ENCODE measurements around the gene PIAS2. TPM values are rescaled to one million over a fixed set of nuclear protein-coding genes. Genes with fewer than 3 reads are reported as not detected.
"Not testable (repeated sequence)": the region's sequence is repeated elsewhere in the genome, so short reads cannot be mapped to it uniquely, and the experiment has no call there.

The PIAS2 gene
- polyA plus RNA-seq, 2 donors = 2.3 to 3.8 TPM

GRCh38 chr18:46843372-46843771 is 73.9 kb downstream of the PIAS2 start:
- WGBS, 2 donors = 94 to 98% methylated on average over 1 of the region's 1 CpG
- Histone ChIP-seq H3K4me3 (ENCODE audit: low read depth in 1 of 2, low read length in 2 of 2) (no peak overlapping the region), H3K27me3 (ENCODE audit: control insufficient read depth in 1 of 2, insufficient read depth in 2 of 2, low read length in 2 of 2) (no peaks in the 10 kb centered on the region), H3K27ac (ENCODE audit: low read depth in 2 of 2, low read length in 1 of 2) (no peak overlapping the region), H3K4me1 (ENCODE audit: control insufficient read depth in 2 of 2, insufficient read depth in 2 of 2, low read length in 1 of 2) (no peaks in the 10 kb centered on the region), H3K9me3 (ENCODE audit: control insufficient read depth in 2 of 2, insufficient read depth in 1 of 2, low read depth in 1 of 2, low read length in 1 of 2) (no peaks in the 10 kb centered on the region), H3K36me3 (ENCODE audit: control insufficient read depth in 2 of 2, insufficient read depth in 2 of 2, low read length in 1 of 2) (no peaks in the 10 kb centered on the region)

- no peaks in the 10 kb centered on the region for H3K9me3 ChIP-seq (ENCODE audit: control insufficient read depth in 2 of 2, insufficient read depth in 1 of 2, low read depth in 1 of 2, low read length in 1 of 2)
- no peaks in the 10 kb centered on the region for H3K27me3 ChIP-seq (ENCODE audit: control insufficient read depth in 1 of 2, insufficient read depth in 2 of 2, low read length in 2 of 2)
- H3K4me1 ChIP-seq (ENCODE audit: control insufficient read depth in 2 of 2, insufficient read depth in 2 of 2, low read length in 1 of 2) = no peaks in the 10 kb centered on the region
- H3K36me3 ChIP-seq (ENCODE audit: control insufficient read depth in 2 of 2, insufficient read depth in 2 of 2, low read length in 1 of 2) = no peaks in the 10 kb centered on the region
- WGBS, 2 donors = 74 to 83% methylated on average over 5 of the region's 5 CpGs
- H3K4me3 ChIP-seq (ENCODE audit: low read depth in 1 of 2, low read length in 2 of 2) = no peak overlapping the region
- no peak overlapping the region for H3K27ac ChIP-seq (ENCODE audit: low read depth in 2 of 2, low read length in 1 of 2)
Measured at GRCh38 chr18:46842583-46842982, 74.7 kb downstream of the PIAS2 start.

- 98 to 100% methylated on average over 1 of the region's 1 CpG for WGBS, 2 donors
- Histone ChIP-seq H3K4me1 (ENCODE audit: control insufficient read depth in 2 of 2, insufficient read depth in 2 of 2, low read length in 1 of 2) (no peaks in the 10 kb centered on the region), H3K36me3 (ENCODE audit: control insufficient read depth in 2 of 2, insufficient read depth in 2 of 2, low read length in 1 of 2) (no peaks in the 10 kb centered on the region), H3K9me3 (ENCODE audit: control insufficient read depth in 2 of 2, insufficient read depth in 1 of 2, low read depth in 1 of 2, low read length in 1 of 2) (no peaks in the 10 kb centered on the region), H3K27me3 (ENCODE audit: control insufficient read depth in 1 of 2, insufficient read depth in 2 of 2, low read length in 2 of 2) (no peaks in the 10 kb centered on the region), H3K27ac (ENCODE audit: low read depth in 2 of 2, low read length in 1 of 2) (no peak overlapping the region), H3K4me3 (ENCODE audit: low read depth in 1 of 2, low read length in 2 of 2) (no peak overlapping the region)
Measured at GRCh38 chr18:46833899-46834298, 83.4 kb downstream of the PIAS2 start.

- 89 to 94% methylated on average over 2 of the region's 2 CpGs for WGBS, 2 donors
- Histone ChIP-seq H3K27ac (ENCODE audit: low read depth in 2 of 2, low read length in 1 of 2) (no peak overlapping the region), H3K36me3 (ENCODE audit: control insufficient read depth in 2 of 2, insufficient read depth in 2 of 2, low read length in 1 of 2) (no peaks in the 10 kb centered on the region), H3K9me3 (ENCODE audit: control insufficient read depth in 2 of 2, insufficient read depth in 1 of 2, low read depth in 1 of 2, low read length in 1 of 2) (no peaks in the 10 kb centered on the region), H3K4me1 (ENCODE audit: control insufficient read depth in 2 of 2, insufficient read depth in 2 of 2, low read length in 1 of 2) (no peaks in the 10 kb centered on the region), H3K27me3 (ENCODE audit: control insufficient read depth in 1 of 2, insufficient read depth in 2 of 2, low read length in 2 of 2) (no peaks in the 10 kb centered on the region), H3K4me3 (ENCODE audit: low read depth in 1 of 2, low read length in 2 of 2) (no peak overlapping the region)
Measured at GRCh38 chr18:46832849-46833248, 84.5 kb downstream of the PIAS2 start.

- not testable (repeated sequence) for H3K27me3 ChIP-seq (ENCODE audit: control insufficient read depth in 1 of 2, insufficient read depth in 2 of 2, low read length in 2 of 2); H3K27ac ChIP-seq (ENCODE audit: low read depth in 2 of 2, low read length in 1 of 2); H3K4me1 ChIP-seq (ENCODE audit: control insufficient read depth in 2 of 2, insufficient read depth in 2 of 2, low read length in 1 of 2); H3K9me3 ChIP-seq (ENCODE audit: control insufficient read depth in 2 of 2, insufficient read depth in 1 of 2, low read depth in 1 of 2, low read length in 1 of 2); H3K4me3 ChIP-seq (ENCODE audit: low read depth in 1 of 2, low read length in 2 of 2); H3K36me3 ChIP-seq (ENCODE audit: control insufficient read depth in 2 of 2, insufficient read depth in 2 of 2, low read length in 1 of 2)
- 90 to 94% methylated on average over 5 of the region's 5 CpGs for WGBS, 2 donors
Measured at GRCh38 chr18:46832422-46832821, 84.9 kb downstream of the PIAS2 start.

GRCh38 chr18:46831434-46831833 is 85.9 kb downstream of the PIAS2 start:
- no peaks in the 10 kb centered on the region for H3K9me3 ChIP-seq (ENCODE audit: control insufficient read depth in 2 of 2, insufficient read depth in 1 of 2, low read depth in 1 of 2, low read length in 1 of 2)
- H3K36me3 ChIP-seq (ENCODE audit: control insufficient read depth in 2 of 2, insufficient read depth in 2 of 2, low read length in 1 of 2) = no peaks in the 10 kb centered on the region
- H3K27me3 ChIP-seq (ENCODE audit: control insufficient read depth in 1 of 2, insufficient read depth in 2 of 2, low read length in 2 of 2) = no peaks in the 10 kb centered on the region
- H3K27ac ChIP-seq (ENCODE audit: low read depth in 2 of 2, low read length in 1 of 2) = no peak overlapping the region
- H3K4me3 ChIP-seq (ENCODE audit: low read depth in 1 of 2, low read length in 2 of 2) = no peak overlapping the region
- H3K4me1 ChIP-seq (ENCODE audit: control insufficient read depth in 2 of 2, insufficient read depth in 2 of 2, low read length in 1 of 2) = no peaks in the 10 kb centered on the region

- no peak overlapping the region for H3K4me3 ChIP-seq (ENCODE audit: low read depth in 1 of 2, low read length in 2 of 2)
- no peak overlapping the region for H3K27ac ChIP-seq (ENCODE audit: low read depth in 2 of 2, low read length in 1 of 2)
- no peaks in the 10 kb centered on the region for H3K4me1 ChIP-seq (ENCODE audit: control insufficient read depth in 2 of 2, insufficient read depth in 2 of 2, low read length in 1 of 2)
- H3K36me3 ChIP-seq (ENCODE audit: control insufficient read depth in 2 of 2, insufficient read depth in 2 of 2, low read length in 1 of 2) = no peaks in the 10 kb centered on the region
- H3K27me3 ChIP-seq (ENCODE audit: control insufficient read depth in 1 of 2, insufficient read depth in 2 of 2, low read length in 2 of 2) = no peaks in the 10 kb centered on the region
- no peaks in the 10 kb centered on the region for H3K9me3 ChIP-seq (ENCODE audit: control insufficient read depth in 2 of 2, insufficient read depth in 1 of 2, low read depth in 1 of 2, low read length in 1 of 2)
Measured at GRCh38 chr18:46830633-46831032, 86.7 kb downstream of the PIAS2 start.

- WGBS, 2 donors = 89% methylated on average over 1 of the region's 1 CpG
- Histone ChIP-seq H3K4me1 (ENCODE audit: control insufficient read depth in 2 of 2, insufficient read depth in 2 of 2, low read length in 1 of 2) (no peaks in the 10 kb centered on the region), H3K27me3 (ENCODE audit: control insufficient read depth in 1 of 2, insufficient read depth in 2 of 2, low read length in 2 of 2) (no peaks in the 10 kb centered on the region), H3K27ac (ENCODE audit: low read depth in 2 of 2, low read length in 1 of 2) (no peak overlapping the region), H3K36me3 (ENCODE audit: control insufficient read depth in 2 of 2, insufficient read depth in 2 of 2, low read length in 1 of 2) (peaks cover 0 to 2% of the 10 kb centered on the region in 2 donors), H3K9me3 (ENCODE audit: control insufficient read depth in 2 of 2, insufficient read depth in 1 of 2, low read depth in 1 of 2, low read length in 1 of 2) (no peaks in the 10 kb centered on the region), H3K4me3 (ENCODE audit: low read depth in 1 of 2, low read length in 2 of 2) (no peak overlapping the region)
Measured at GRCh38 chr18:46829947-46830346, 87.4 kb downstream of the PIAS2 start.

GRCh38 chr18:46829531-46829930 is 87.8 kb downstream of the PIAS2 start:
- WGBS, 2 donors = 74 to 81% methylated on average over 4 of the region's 4 CpGs
- Histone ChIP-seq H3K9me3 (ENCODE audit: control insufficient read depth in 2 of 2, insufficient read depth in 1 of 2, low read depth in 1 of 2, low read length in 1 of 2) (no peaks in the 10 kb centered on the region), H3K4me3 (ENCODE audit: low read depth in 1 of 2, low read length in 2 of 2) (no peak overlapping the region), H3K27me3 (ENCODE audit: control insufficient read depth in 1 of 2, insufficient read depth in 2 of 2, low read length in 2 of 2) (no peaks in the 10 kb centered on the region), H3K4me1 (ENCODE audit: control insufficient read depth in 2 of 2, insufficient read depth in 2 of 2, low read length in 1 of 2) (no peaks in the 10 kb centered on the region), H3K36me3 (ENCODE audit: control insufficient read depth in 2 of 2, insufficient read depth in 2 of 2, low read length in 1 of 2) (peaks cover 0 to 2% of the 10 kb centered on the region in 2 donors), H3K27ac (ENCODE audit: low read depth in 2 of 2, low read length in 1 of 2) (no peak overlapping the region)

GRCh38 chr18:46821856-46822711 is 95.2 kb downstream of the PIAS2 start:
- Histone ChIP-seq H3K36me3 (ENCODE audit: control insufficient read depth in 2 of 2, insufficient read depth in 2 of 2, low read length in 1 of 2) (peaks cover 2 to 3% of the 10 kb centered on the region in 2 donors), H3K4me3 (ENCODE audit: low read depth in 1 of 2, low read length in 2 of 2) (no peak overlapping the region), H3K27me3 (ENCODE audit: control insufficient read depth in 1 of 2, insufficient read depth in 2 of 2, low read length in 2 of 2) (no peaks in the 10 kb centered on the region), H3K9me3 (ENCODE audit: control insufficient read depth in 2 of 2, insufficient read depth in 1 of 2, low read depth in 1 of 2, low read length in 1 of 2) (no peaks in the 10 kb centered on the region), H3K4me1 (ENCODE audit: control insufficient read depth in 2 of 2, insufficient read depth in 2 of 2, low read length in 1 of 2) (no peaks in the 10 kb centered on the region), H3K27ac (ENCODE audit: low read depth in 2 of 2, low read length in 1 of 2) (no peak overlapping the region)
- 69 to 79% methylated on average over 3 of the region's 3 CpGs for WGBS, 2 donors
